ENCODE data around the gene GFY.

GFY gene

DNA sequence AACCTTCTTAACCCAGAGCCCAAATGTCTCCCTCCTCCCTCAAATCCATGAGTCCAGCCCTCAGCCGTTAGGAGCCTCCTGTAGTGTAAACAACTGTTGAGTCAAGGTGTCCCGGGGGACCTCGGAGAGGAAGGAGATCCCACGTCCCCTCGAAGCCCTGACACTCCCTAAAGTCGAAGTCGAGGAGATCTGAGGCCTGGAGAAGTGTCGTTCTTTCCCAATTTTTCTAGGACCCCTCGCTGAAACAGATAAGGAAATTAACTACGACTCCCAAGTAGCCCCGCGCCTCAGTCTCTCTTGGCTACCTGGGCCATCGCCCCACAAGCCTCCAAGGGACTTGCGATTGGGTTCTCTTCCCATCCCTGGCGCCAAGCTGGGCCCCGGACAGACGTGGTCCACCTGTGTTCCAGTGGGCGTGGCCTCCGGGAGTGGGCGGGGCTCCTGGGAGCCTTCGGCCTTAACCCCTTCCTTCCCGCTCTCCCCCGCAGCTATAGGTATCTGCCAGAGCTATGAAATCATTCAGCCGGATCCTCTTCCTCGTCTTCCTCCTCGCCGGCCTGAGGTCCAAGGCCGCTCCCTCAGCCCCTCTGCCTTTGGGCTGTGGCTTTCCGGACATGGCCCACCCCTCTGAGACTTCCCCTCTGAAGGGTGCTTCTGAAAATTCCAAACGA, 869 bp downstream of the GFY start:
- no peak for DNase-seq (ENCODE audit: insufficient read length, low spot score)
- FAIRE-seq: no peak
- TF ChIP-seq TAF1 (IDR thresholded peaks at IDR 0.05; ENCODE audit: low read depth, low read length) (no peak), PAX5 (IDR thresholded peaks at IDR 0.05; ENCODE audit: insufficient read depth, low read length, severe bottlenecking) (no peak), POU2F2 (IDR thresholded peaks at IDR 0.05; ENCODE audit: low read depth, low read length) (no peak), POLR2AphosphoS5 (IDR thresholded peaks at IDR 0.05; ENCODE audit: low read depth, low read length) (no peak)

DNA sequence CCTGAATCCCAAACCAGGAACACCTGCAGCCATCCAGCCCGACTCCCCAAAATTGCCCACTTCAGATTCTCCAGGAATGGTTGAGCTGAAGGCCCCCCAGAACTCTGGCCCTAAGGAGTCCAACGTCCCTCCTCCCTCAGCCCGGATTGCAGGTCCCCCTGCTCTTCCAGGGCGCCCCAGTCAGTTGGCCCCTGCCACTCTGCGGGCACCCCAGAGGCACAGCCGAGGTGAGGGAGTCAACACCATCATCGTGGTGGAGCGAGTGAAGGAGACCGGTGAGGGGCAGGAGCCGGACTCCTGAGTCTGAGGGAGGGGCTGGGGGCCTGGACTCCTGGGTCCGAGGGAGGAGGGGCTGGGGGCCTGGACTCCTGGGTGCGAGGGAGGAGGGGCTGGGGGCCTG, 2.2 kb downstream of the GFY start:
- FAIRE-seq (no peak), DNase-seq (ENCODE audit: insufficient read length, low spot score) (no peak)
- TF ChIP-seq TAF1 (IDR thresholded peaks at IDR 0.05; ENCODE audit: low read depth, low read length) (no peak), PAX5 (IDR thresholded peaks at IDR 0.05; ENCODE audit: insufficient read depth, low read length, severe bottlenecking) (no peak), SPI1 (IDR thresholded peaks at IDR 0.05; ENCODE audit: low read depth, low read length) (no peak), POU2F2 (IDR thresholded peaks at IDR 0.05; ENCODE audit: low read depth, low read length) (no peak), POLR2AphosphoS5 (IDR thresholded peaks at IDR 0.05; ENCODE audit: low read depth, low read length) (no peak), POLR2A (IDR thresholded peaks at IDR 0.05; ENCODE audit: low read depth, low read length) (no peak)

DNA sequence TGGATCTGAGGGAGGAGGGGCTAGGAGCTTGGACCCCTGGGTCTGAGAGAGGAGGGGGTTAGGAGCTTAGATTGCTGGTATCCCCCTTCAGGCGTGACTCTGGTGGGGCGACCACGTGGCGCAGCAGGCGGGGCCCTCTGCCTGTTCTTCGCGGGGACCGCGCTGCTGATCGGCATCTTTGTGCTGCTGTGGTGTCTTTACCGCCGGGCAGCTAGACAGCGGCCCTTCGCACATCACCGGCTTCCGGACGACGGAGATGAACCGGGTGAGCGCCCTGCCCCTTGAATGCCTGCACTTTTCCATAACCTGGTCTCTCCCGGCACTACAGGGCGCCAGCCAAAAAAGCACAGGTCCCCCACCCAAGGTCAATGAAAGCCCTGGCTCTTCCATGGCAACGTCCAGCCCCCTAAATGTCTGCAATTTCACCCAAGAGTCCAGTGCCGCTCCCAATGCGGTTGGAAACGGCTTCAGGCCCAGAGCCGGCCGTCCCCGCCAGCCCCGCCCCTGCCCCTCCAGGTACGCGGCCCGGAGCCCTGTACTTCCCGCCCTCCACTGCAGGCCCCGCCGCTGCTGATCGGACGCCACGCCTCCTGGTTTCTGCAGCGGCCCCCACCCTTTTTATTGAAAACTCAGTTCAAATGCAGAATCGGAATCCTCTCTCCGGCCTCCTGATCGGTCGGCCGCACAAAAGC, 2.8 kb downstream of the GFY start:
- DNase-seq (ENCODE audit: insufficient read length, low spot score) (no peak), FAIRE-seq (peak; percentile 83)
- no peak for TF ChIP-seq POLR2AphosphoS5 (IDR thresholded peaks at IDR 0.05; ENCODE audit: low read depth, low read length)
- no peak for TF ChIP-seq POLR2A (IDR thresholded peaks at IDR 0.05; ENCODE audit: low read depth, low read length)
- TF ChIP-seq TAF1 (IDR thresholded peaks at IDR 0.05; ENCODE audit: low read depth, low read length): no peak
- TF ChIP-seq PAX5 (IDR thresholded peaks at IDR 0.05; ENCODE audit: insufficient read depth, low read length, severe bottlenecking): no peak
- no peak for TF ChIP-seq SPI1 (IDR thresholded peaks at IDR 0.05; ENCODE audit: low read depth, low read length)
- no peak for TF ChIP-seq POU2F2 (IDR thresholded peaks at IDR 0.05; ENCODE audit: low read depth, low read length)

DNA sequence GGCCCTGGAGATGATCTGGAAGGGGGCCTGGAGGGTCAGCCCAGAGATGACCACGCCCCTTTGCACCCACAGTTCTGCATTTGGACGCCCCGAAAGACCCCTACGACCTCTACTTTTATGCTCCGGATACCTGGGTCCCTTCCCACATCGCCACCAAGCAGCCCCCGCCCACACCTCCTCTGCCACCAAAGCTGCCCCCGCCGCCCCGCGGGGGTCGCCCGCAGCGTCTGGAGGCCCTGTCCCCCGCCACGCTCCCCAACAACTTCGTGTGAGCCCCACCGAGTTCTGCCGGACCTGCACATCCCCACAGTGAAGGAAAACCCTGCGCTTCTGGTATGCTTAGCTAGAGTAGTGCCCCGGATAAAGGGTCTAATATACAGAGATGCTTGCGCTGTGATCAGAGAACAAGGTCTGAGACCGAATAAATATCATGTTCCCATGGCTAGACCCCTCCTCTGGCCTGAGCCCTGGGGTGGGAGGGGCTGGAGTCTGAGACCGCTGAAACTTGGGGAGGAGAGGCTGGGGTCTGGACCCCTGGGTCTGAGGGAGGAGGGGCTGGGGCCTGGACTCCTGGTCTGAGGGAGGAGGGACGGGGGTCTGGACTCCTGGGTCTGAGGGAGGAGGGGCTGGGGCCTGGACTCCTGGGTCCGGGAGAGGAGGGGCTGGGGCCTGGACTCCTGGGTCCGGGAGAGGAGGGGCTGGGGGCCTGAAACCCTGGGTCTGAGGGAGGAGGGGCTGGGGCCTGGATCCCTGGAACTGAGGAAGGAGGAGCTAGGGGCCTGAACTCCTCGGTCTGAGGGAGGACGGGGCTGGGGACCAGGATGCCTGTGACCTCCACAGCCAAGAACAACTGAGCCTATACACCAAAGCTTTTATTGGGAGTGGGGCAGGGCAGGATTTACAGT, 3.6 kb downstream of the GFY start:
- no peak for DNase-seq (ENCODE audit: insufficient read length, low spot score)
- TF ChIP-seq SPI1 (IDR thresholded peaks at IDR 0.05; ENCODE audit: low read depth, low read length) (no peak), POU2F2 (IDR thresholded peaks at IDR 0.05; ENCODE audit: low read depth, low read length) (no peak), POLR2AphosphoS5 (IDR thresholded peaks at IDR 0.05; ENCODE audit: low read depth, low read length) (no peak), POLR2A (IDR thresholded peaks at IDR 0.05; ENCODE audit: low read depth, low read length) (no peak), TAF1 (IDR thresholded peaks at IDR 0.05; ENCODE audit: low read depth, low read length) (no peak), PAX5 (IDR thresholded peaks at IDR 0.05; ENCODE audit: insufficient read depth, low read length, severe bottlenecking) (no peak)
- FAIRE-seq: no peak

DNA sequence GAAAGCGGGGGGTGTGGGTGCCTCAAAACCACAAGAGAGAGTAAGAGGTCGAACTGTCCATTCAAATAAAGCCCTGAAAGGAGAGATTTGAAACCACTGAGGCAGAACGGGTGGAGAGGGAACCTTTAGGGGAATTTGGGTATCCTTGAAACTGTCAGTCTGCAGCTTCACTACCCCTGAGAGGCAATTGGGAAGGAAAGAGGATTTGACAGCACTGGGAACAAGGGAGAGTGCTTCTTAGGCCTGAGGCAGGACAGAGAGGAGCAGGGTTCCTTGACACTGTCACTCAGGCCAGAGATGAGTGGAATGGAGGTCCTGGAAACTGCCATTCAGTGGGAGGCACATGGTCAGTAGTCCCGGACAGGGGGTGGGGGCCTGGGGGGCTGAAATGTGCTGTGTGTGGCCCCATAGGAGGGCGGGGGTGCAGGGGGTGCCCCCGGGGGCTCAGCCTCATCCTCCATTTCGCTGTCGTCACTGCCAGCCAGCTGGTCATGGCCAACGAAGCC, 5.0 kb downstream of the GFY start:
- FAIRE-seq: no peak
- DNase-seq (ENCODE audit: insufficient read length, low spot score): no peak
- TF ChIP-seq PAX5 (IDR thresholded peaks at IDR 0.05; ENCODE audit: insufficient read depth, low read length, severe bottlenecking) (no peak), POLR2A (IDR thresholded peaks at IDR 0.05; ENCODE audit: low read depth, low read length) (no peak), SPI1 (IDR thresholded peaks at IDR 0.05; ENCODE audit: low read depth, low read length) (no peak), POU2F2 (IDR thresholded peaks at IDR 0.05; ENCODE audit: low read depth, low read length) (no peak), POLR2AphosphoS5 (IDR thresholded peaks at IDR 0.05; ENCODE audit: low read depth, low read length) (no peak), TAF1 (IDR thresholded peaks at IDR 0.05; ENCODE audit: low read depth, low read length) (no peak)

DNA sequence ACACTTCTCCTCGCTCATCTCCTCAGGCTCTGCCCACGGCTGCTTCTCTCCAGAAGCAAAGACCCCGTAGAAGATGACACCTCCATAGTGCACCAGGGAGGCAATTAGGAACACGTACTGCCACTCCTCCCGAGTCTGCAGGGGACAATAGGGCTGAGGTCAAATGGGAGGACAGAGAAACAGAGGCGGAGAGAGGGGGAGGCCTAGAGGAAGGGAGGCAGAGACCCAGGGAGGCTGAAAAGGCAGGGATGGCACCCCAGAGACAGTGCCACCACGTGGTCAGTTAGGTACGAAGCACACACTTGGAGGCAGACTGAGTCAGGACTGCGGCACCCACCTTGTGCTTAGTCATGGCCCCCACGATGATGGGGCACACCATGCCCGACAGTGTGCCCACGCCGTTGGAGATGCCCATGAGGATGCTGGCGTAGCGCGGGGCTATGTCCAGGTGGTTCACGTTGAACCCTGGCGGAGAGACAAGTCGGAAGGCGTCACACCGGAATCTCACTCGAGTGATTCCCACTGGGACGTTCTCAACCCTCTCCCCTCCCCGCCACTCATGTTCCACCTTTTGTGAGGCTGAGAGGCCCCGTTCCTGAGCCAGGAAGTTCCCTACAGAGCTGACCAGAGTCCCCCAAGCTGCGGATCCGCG, 5.6 kb downstream of the GFY start:
- TF ChIP-seq POLR2A (IDR thresholded peaks at IDR 0.05; ENCODE audit: low read depth, low read length) (no peak), PAX5 (IDR thresholded peaks at IDR 0.05; ENCODE audit: insufficient read depth, low read length, severe bottlenecking) (no peak), TAF1 (IDR thresholded peaks at IDR 0.05; ENCODE audit: low read depth, low read length) (no peak), POLR2AphosphoS5 (IDR thresholded peaks at IDR 0.05; ENCODE audit: low read depth, low read length) (no peak), POU2F2 (IDR thresholded peaks at IDR 0.05; ENCODE audit: low read depth, low read length) (no peak), SPI1 (IDR thresholded peaks at IDR 0.05; ENCODE audit: low read depth, low read length) (no peak)
- FAIRE-seq (peak; percentile 80), DNase-seq (ENCODE audit: insufficient read length, low spot score) (no peak)

DNA sequence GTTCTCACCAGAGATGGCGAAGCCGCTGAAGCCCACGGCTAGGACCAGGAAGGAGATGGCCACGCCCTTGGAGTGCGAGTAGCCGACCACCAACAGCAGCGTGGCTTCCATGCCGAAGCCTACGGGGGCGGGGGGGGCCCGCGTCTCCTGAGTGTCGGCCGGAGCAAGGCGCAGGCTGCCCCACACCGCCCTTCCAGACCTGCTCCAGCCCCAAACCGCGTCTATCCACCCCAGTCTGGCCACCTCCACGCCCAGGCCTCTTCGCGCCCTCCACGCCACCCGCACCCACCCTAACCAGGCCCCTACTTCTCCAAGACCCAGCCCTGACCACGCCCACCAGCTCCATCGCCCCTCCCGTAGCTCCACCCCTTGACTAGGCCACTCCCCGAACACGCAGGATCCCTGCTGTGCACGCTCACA, 6.2 kb downstream of the GFY start:
- DNase-seq (ENCODE audit: insufficient read length, low spot score): no peak
- TF ChIP-seq POLR2A (IDR thresholded peaks at IDR 0.05; ENCODE audit: low read depth, low read length) (no peak), POLR2AphosphoS5 (IDR thresholded peaks at IDR 0.05; ENCODE audit: low read depth, low read length) (no peak), POU2F2 (IDR thresholded peaks at IDR 0.05; ENCODE audit: low read depth, low read length) (no peak), SPI1 (IDR thresholded peaks at IDR 0.05; ENCODE audit: low read depth, low read length) (no peak), TAF1 (IDR thresholded peaks at IDR 0.05; ENCODE audit: low read depth, low read length) (no peak)
- FAIRE-seq: no peak

DNA sequence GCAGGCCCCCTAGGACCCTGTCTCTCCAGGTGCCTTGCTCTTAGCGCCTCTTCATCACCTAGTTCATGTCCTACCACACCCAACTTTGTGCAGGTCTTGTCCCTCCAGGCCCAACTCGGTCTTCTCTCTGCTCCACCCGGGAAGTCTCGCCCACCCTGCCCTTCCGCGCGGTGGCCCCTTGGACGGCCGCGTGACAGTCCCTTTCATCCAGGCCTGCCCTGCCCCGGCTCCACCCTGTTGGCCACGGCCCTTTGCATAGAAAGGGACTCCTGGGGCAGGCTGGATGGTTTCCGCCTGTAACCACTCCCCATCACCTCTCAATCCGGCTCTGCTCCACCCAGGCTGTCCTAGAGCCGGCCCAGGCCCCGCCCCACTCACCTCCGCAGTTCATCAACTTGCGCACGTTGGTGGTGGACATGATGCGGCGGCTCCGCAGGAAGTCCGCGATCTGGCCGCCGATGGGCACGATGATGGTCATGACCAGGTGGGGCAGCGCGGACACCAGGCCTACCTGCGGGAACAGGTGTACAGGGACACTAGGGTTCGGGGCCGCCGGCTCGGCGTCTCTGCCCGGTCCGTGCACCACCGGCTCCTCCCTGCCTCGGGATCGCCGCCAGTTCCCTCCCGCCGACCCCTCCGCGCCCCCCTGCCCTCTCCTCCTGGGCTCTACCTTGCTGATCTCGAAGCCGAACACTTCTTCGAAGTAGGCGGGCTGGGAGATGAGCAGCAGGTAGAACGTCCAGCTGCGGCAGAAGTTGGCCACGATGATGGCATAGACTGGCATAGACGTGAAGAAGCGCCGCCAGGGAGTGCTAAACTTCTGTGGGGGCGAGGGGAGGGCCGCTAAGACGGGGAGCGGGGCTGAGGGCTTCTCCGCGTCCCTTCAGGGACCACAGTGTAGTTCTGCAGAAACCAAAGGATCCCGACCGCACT, 7.2 kb downstream of the GFY start:
- FAIRE-seq (peak; percentile 20), DNase-seq (ENCODE audit: insufficient read length, low spot score) (no peak)
- TF ChIP-seq SPI1 (IDR thresholded peaks at IDR 0.05; ENCODE audit: low read depth, low read length) (no peak), POU2F2 (IDR thresholded peaks at IDR 0.05; ENCODE audit: low read depth, low read length) (no peak)
